Measurements from ENCODE around the gene GZMM. TPM values are rescaled to one million over a fixed set of nuclear protein-coding genes. Genes with fewer than 3 reads are reported as not detected.

Gene GZMM
- total RNA-seq, 2 donors from 2014 or later = 0.54 TPM; not detected in 1

GRCh38 chr19:547836-548720 is 4.2 kb downstream of the GZMM start:
- DNase-seq (ENCODE audit: low spot score) = no peak
- no peak for TF ChIP-seq CTCF (IDR thresholded peaks at IDR 0.05)

GRCh38 chr19:548886-549830 is 5.3 kb downstream of the GZMM start:
- Histone ChIP-seq H3K9me3 (no peaks in the 10 kb centered on the region), H3K4me1 (ENCODE audit: control insufficient read depth in 1 of 2, low read depth in 2 of 2) (no peaks in the 10 kb centered on the region), H3K27ac (no peak overlapping the region), H3K4me3 (no peak overlapping the region), H3K36me3 (no peaks in the 10 kb centered on the region), H3K27me3 (replicated peaks; ENCODE audit: insufficient read depth) (no peaks in the 10 kb centered on the region)
- DNase-seq (ENCODE audit: low spot score) (no peak), ATAC-seq (ENCODE audit: insufficient number of reproducible peaks, low FRiP score, low read depth) (no peak)
- TF ChIP-seq CTCF (IDR thresholded peaks at IDR 0.05) = no peak

More at GRCh38 chr19:547836-548720, 4.2 kb downstream of the GZMM start:
- no peaks in the 10 kb centered on the region for H3K36me3 ChIP-seq
- no peak overlapping the region for H3K27ac ChIP-seq
- no peaks in the 10 kb centered on the region for H3K4me1 ChIP-seq (ENCODE audit: control insufficient read depth in 1 of 2, low read depth in 2 of 2)
- H3K9me3 ChIP-seq = no peaks in the 10 kb centered on the region
- no peak for ATAC-seq (ENCODE audit: insufficient number of reproducible peaks, low FRiP score, low read depth)
- no peak overlapping the region for H3K4me3 ChIP-seq
- no peaks in the 10 kb centered on the region for H3K27me3 ChIP-seq (replicated peaks; ENCODE audit: insufficient read depth)

GRCh38 chr19:554817-555216 is 11.0 kb downstream of the GZMM start:
- Histone ChIP-seq H3K36me3 (no peaks in the 10 kb centered on the region), H3K9me3 (no peaks in the 10 kb centered on the region), H3K27me3 (replicated peaks; ENCODE audit: insufficient read depth) (no peaks in the 10 kb centered on the region), H3K4me1 (ENCODE audit: control insufficient read depth in 1 of 2, low read depth in 2 of 2) (no peaks in the 10 kb centered on the region), H3K27ac (no peak overlapping the region), H3K4me3 (no peak overlapping the region)
- no peak for TF ChIP-seq CTCF (IDR thresholded peaks at IDR 0.05)
- DNase-seq (ENCODE audit: low spot score) (no peak), ATAC-seq (ENCODE audit: insufficient number of reproducible peaks, low FRiP score, low read depth) (no peak)

- no peaks in the 10 kb centered on the region for H3K36me3 ChIP-seq
- DNase-seq (ENCODE audit: low spot score) (no peak), ATAC-seq (ENCODE audit: insufficient number of reproducible peaks, low FRiP score, low read depth) (no peak)
- TF ChIP-seq CTCF (IDR thresholded peaks at IDR 0.05) = no peak
- H3K27me3 ChIP-seq (replicated peaks; ENCODE audit: insufficient read depth) = no peaks in the 10 kb centered on the region
- no peak overlapping the region for H3K27ac ChIP-seq
- no peak overlapping the region for H3K4me3 ChIP-seq
- H3K9me3 ChIP-seq = no peaks in the 10 kb centered on the region
- no peaks in the 10 kb centered on the region for H3K4me1 ChIP-seq (ENCODE audit: control insufficient read depth in 1 of 2, low read depth in 2 of 2)
These were observed 11.6 kb downstream of the GZMM start for GRCh38 chr19:555474-555808.
